GM18951 (cell line): ENCODE results near the gene PCDHGC4.
A peak's percentile ranks its signal among the peaks of the same experiment; 100 is the strongest.

Source experiments
- POLR2A ChIP-seq: IDR thresholded peaks from 4 replicates; pipeline ENCODE4 v1.6.1; 2011; ENCODE audit warnings: mild to moderate bottlenecking; ENCODE audit not compliant: insufficient read length, insufficient read depth; ENCODE audit errors: extremely low read depth
- in situ Hi-C: fragments of 300-500 bp; cut with MboI; formaldehyde crosslinking; loops from one replicate; pipeline ENCODE4 v1.12.0; 2022; ENCODE audit warnings: low sequenced_read_pairs, mixed read lengths, inconsistent platforms; ENCODE audit not compliant: unreplicated experiment

The PCDHGC4 gene

GRCh38 chr5:141484641-141485311 is at the start of gene PCDHGC4:
Gene PCDHGC4 (plus strand): TSS chr5:141485030. CDS start chr5:141485174, 144 bp downstream.
- in situ Hi-C loops, result no loop called here
- TF ChIP-seq POLR2A, result no peak

GRCh38 chr5:141437221-141437620 is 47.6 kb upstream of the PCDHGC4 start:
- in situ Hi-C loops, result no loop called here
- TF ChIP-seq POLR2A, result no peak

DNA sequence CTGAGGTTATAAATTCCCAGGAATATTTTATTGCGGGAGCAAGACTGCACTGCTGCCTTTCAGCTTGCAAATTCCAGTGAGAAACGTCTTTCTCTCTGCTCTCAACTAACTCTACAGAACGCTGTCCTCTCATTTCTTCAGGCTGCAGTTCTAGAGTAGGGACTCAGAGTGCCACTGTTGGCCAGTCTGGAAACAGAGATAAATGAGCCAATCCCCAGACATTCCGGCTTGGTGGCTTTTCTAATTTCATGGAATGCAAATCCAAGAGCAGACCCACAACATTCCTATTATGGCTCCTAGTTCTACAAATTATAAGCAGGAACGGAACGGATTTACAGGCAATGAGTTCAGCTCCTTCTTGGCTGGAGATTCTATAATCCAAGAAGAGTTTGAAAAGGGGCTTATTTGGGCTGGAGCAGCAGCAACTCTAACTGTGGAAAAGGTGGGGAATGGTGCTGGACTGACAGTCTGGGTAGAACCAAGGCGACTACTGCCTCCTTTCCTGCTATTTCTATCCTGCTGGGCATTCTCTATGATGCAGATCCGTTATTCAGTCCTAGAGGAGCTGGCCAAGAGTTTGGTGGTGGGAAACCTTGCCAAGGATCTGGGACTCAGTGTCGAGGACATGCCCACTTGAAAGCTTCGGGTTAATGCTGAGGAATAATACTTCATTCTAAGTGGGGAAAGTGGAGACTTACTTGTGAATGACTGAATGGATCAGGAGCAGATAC is 45.3 kb upstream of the PCDHGC4 start:
- no peak for TF ChIP-seq POLR2A
- in situ Hi-C loops, result no loop called here

- in situ Hi-C loops, result no loop called here
- no peak for TF ChIP-seq POLR2A
Measured at GRCh38 chr5:141440341-141440740, 44.5 kb upstream of the PCDHGC4 start.

- no peak for TF ChIP-seq POLR2A
Measured at GRCh38 chr5:141441571-141442170, 43.2 kb upstream of the PCDHGC4 start.

GRCh38 chr5:141465351-141465750 is 19.5 kb upstream of the PCDHGC4 start:
- in situ Hi-C loops, result no loop called here
- no peak for TF ChIP-seq POLR2A

More at GRCh38 chr5:141441571-141442170, 43.2 kb upstream of the PCDHGC4 start:
- in situ Hi-C loops, result no loop called here

- TF ChIP-seq POLR2A, result peak; percentile 25
- in situ Hi-C loops, result no loop called here
Measured at GRCh38 chr5:141475625-141476131, 9.2 kb upstream of the PCDHGC4 start, which contains the start of gene PCDHGC3. Gene PCDHGC3 (plus strand): TSS chr5:141475966. CDS start chr5:141476117, 151 bp downstream.

GRCh38 chr5:141476132-141476911 is 8.5 kb upstream of the PCDHGC4 start:
- TF ChIP-seq POLR2A, result no peak
- in situ Hi-C loops, result no loop called here

DNA sequence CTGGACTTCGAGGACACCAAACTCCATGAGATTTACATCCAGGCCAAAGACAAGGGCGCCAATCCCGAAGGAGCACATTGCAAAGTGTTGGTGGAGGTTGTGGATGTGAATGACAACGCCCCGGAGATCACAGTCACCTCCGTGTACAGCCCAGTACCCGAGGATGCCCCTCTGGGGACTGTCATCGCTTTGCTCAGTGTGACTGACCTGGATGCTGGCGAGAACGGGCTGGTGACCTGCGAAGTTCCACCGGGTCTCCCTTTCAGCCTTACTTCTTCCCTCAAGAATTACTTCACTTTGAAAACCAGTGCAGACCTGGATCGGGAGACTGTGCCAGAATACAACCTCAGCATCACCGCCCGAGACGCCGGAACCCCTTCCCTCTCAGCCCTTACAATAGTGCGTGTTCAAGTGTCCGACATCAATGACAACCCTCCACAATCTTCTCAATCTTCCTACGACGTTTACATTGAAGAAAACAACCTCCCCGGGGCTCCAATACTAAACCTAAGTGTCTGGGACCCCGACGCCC is 7.7 kb upstream of the PCDHGC4 start:
- no peak for TF ChIP-seq POLR2A
- in situ Hi-C loops, result no loop called here

GRCh38 chr5:141477815-141478214 is 7.0 kb upstream of the PCDHGC4 start:
- TF ChIP-seq POLR2A, result no peak
- in situ Hi-C loops, result no loop called here

DNA sequence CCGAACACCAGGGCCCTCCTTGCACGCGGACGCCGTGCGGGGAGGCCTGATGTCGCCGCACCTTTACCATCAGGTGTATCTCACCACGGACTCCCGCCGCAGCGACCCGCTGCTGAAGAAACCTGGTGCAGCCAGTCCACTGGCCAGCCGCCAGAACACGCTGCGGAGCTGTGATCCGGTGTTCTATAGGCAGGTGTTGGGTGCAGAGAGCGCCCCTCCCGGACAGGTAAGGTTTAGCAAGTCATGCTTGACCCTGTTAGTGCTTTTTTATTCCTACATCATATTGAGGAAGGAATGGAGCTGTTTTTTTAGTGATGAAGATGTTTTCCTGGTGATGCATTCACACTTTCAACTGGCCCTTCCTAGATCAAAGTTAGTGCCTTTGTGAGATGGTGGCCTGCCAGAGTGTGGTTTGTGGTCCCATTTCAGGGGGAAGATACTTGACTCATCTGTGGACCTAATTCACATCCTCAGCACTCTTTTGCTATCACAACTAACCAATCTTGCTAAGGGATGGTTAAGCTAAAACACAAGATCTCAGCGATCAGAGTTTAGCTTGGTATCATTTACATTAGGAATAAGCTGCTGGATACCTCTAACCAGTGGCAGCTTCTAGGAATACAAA is 6.4 kb upstream of the PCDHGC4 start:
- no peak for TF ChIP-seq POLR2A
- in situ Hi-C loops, result no loop called here

DNA sequence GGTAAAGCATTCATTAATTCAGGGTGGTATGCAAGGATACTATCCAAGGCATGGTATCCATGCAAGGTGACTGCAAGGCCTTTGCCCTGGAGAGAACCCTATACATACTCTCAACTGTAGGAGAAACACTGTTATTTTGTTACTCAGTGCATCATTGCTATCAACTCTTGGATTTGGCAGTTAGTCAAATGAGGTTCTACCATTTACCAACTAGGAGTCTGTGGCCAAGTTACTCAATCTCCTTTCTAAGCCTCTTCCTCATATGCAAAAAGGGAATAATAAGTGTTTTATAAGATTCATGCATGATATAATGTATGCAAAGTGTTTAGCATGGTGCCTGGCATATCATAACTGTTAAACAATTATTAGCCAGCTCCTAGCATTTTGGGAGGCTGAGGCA is 5.1 kb upstream of the PCDHGC4 start:
- no peak for TF ChIP-seq POLR2A
- in situ Hi-C loops, result no loop called here
